HCT116 (cell line): ENCODE data around the gene MYO16. TPM values are rescaled to one million over a fixed set of nuclear protein-coding genes. Genes with fewer than 3 reads are reported as not detected.

Source experiments
- ATAC-seq: fragments of 200-7000 bp; cut with Tn5 transposase; 2 replicates; pipeline ENCODE4 v1.9.1; 2020; ENCODE audit warnings: mild to moderate bottlenecking, moderate library complexity
- BruUV-seq: library from RNA; stranded (reverse); fragments of 400-500 nt; replicated peaks from 2 replicates; lab custom pipeline; 2021; lab: Mats Ljungman, UMichigan
- CTCF ChIA-PET: fragments of 300-600 bp; sonication (Branson Sonifier 250); formaldehyde crosslinking; loops from one replicate; lab custom pipeline; 2021; ENCODE audit warnings: antibody characterized with exemption; lab: Charles Lee
- POLR2A ChIA-PET: fragments of 300-600, 350-600 bp; sonication (Branson Sonifier 250); formaldehyde crosslinking; loops from one replicate; lab custom pipeline; 2021; ENCODE audit warnings: antibody characterized with exemption; lab: Charles Lee
- RAD21 ChIA-PET, 2 experiments: fragments of 300-600 bp; sonication (Branson Sonifier 250); formaldehyde crosslinking; loops; one replicate each; lab custom pipeline; 2023; ENCODE audit warnings: low total read pairs in 2 of 2; ENCODE audit not compliant: uncharacterized antibody in 2 of 2, unreplicated experiment in 2 of 2, low non-redundant PET in 1 of 2; lab: Charles Lee
- DNase-seq: peaks from one replicate; pipeline ENCODE4 v3.0.0-alpha.2; 2010; ENCODE audit warnings: low read depth, low spot score
- H2AFZ ChIP-seq: fragments of 200-600 bp; shearing (Covaris generic), sonication (generic); 2 replicates; pipeline ENCODE4 v1.6.1; 2017; ENCODE audit warnings: low read depth, mixed run types, mixed read lengths, antibody characterized with exemption, low read length; ENCODE audit not compliant: poor library complexity, severe bottlenecking
- H3K27ac ChIP-seq: 2 replicates; pipeline ENCODE4 v1.5.1; 2012; ENCODE audit warnings: low read depth, low read length
- H3K27me3 ChIP-seq: fragments of 200-600 bp; sonication (generic); 2 replicates; pipeline ENCODE4 v1.6.1; 2016; ENCODE audit warnings: mixed run types, low read length, mixed read lengths; ENCODE audit not compliant: insufficient read depth
- H3K36me3 ChIP-seq, 2 experiments: fragments of 200-500 bp in 1 of 2; fragments of 200-600 bp in 1 of 2; sonication (Bioruptor generic) in 1 of 2; sonication (generic) in 1 of 2; 2 replicates each; pipeline versions ENCODE4 v1.5.1 to v1.6.1; 2014 to 2016; ENCODE audit warnings: low read length in 2 of 2, inconsistent platforms in 1 of 2, mixed read lengths in 1 of 2, mixed run types in 1 of 2; ENCODE audit not compliant: insufficient read depth in 2 of 2, control insufficient read depth in 1 of 2
- H3K4me1 ChIP-seq, 2 experiments: fragments of 200-600 bp in 1 of 2; sonication (generic) in 1 of 2; 2 replicates each; pipeline versions ENCODE4 v1.5.1 to v1.6.1; 2012 to 2017; ENCODE audit warnings: low read length in 2 of 2, inconsistent platforms in 1 of 2, mild to moderate bottlenecking in 1 of 2, mixed read lengths in 1 of 2, mixed run types in 1 of 2, moderate library complexity in 1 of 2; ENCODE audit not compliant: insufficient read depth in 2 of 2, control insufficient read depth in 1 of 2
- H3K4me2 ChIP-seq: fragments of 200-600 bp; sonication (generic); 2 replicates; pipeline ENCODE4 v1.6.1; 2017; ENCODE audit warnings: mixed run types, low read length, mixed read lengths
- H3K4me3 ChIP-seq, 2 experiments: fragments of 200-600 bp in 1 of 2; sonication (generic) in 1 of 2; replicated peaks in 1 of 2; 2 replicates each; pipeline ENCODE4 v1.5.1; 2011 to 2016; ENCODE audit warnings: low read length in 2 of 2, control low read depth in 1 of 2, low read depth in 1 of 2, mild to moderate bottlenecking in 1 of 2, mixed read lengths in 1 of 2, mixed run types in 1 of 2
- H3K79me2 ChIP-seq: fragments of 200-600 bp; sonication (generic); 2 replicates; pipeline ENCODE4 v1.6.1; 2017; ENCODE audit warnings: mild to moderate bottlenecking, mixed run types, low read length, moderate library complexity, mixed read lengths; ENCODE audit not compliant: insufficient read depth
- H3K9ac ChIP-seq: fragments of 200-600 bp; sonication (generic); 2 replicates; pipeline ENCODE4 v1.6.1; 2016; ENCODE audit warnings: low read length, mixed read lengths
- H3K9me2 ChIP-seq: fragments of 200-600 bp; sonication (generic), shearing (Covaris generic); 2 replicates; pipeline ENCODE4 v1.6.1; 2017; ENCODE audit warnings: mixed run types, mild to moderate bottlenecking, moderate library complexity; ENCODE audit not compliant: insufficient read depth
- H3K9me3 ChIP-seq, 2 experiments: fragments of 200-500 bp in 1 of 2; fragments of 200-600 bp in 1 of 2; sonication (Bioruptor generic) in 1 of 2; sonication (generic) in 1 of 2; 2 replicates each; pipeline ENCODE4 v1.6.1; 2014 to 2017; ENCODE audit warnings: low read length in 2 of 2, mixed read lengths in 2 of 2, inconsistent platforms in 1 of 2, low read depth in 1 of 2, mild to moderate bottlenecking in 1 of 2, mixed run types in 1 of 2, moderate library complexity in 1 of 2; ENCODE audit not compliant: control insufficient read depth in 1 of 2, insufficient read depth in 1 of 2
- H4K20me1 ChIP-seq: fragments of 200-600 bp; sonication (generic), shearing (Covaris generic); 2 replicates; pipeline ENCODE4 v1.6.1; 2017; ENCODE audit warnings: mixed run types, mild to moderate bottlenecking, moderate library complexity; ENCODE audit not compliant: insufficient read depth
- ATF3 ChIP-seq: IDR thresholded peaks from 2 replicates; pipeline ENCODE4 v1.6.1; 2012
- CBX3 ChIP-seq: IDR thresholded peaks from 2 replicates; pipeline ENCODE4 v1.6.1; 2012; ENCODE audit warnings: low read depth
- CTCF ChIP-seq, 3 experiments: fragments of 200-600 bp in 1 of 3; sonication (generic) in 1 of 3; IDR thresholded peaks in 2 of 3; conservative IDR thresholded peaks in 1 of 3; 2 replicates each; pipeline ENCODE4 v1.5.1; 2012 to 2017; ENCODE audit warnings: low read depth in 2 of 3, low read length in 2 of 3, antibody characterized with exemption in 1 of 3, borderline replicate concordance in 1 of 3, control low read depth in 1 of 3, mild to moderate bottlenecking in 1 of 3, mixed read lengths in 1 of 3, mixed run types in 1 of 3, moderate library complexity in 1 of 3; ENCODE audit not compliant: insufficient read depth in 1 of 3
- EZH2phosphoT487 ChIP-seq: fragments of 200-600 bp; IDR thresholded peaks from 2 replicates; pipeline ENCODE4 v1.6.1; 2018; ENCODE audit warnings: antibody characterized with exemption, borderline replicate concordance
- MAX ChIP-seq: IDR thresholded peaks from 2 replicates; pipeline ENCODE4 v1.6.1; 2012
- REST ChIP-seq: IDR thresholded peaks from 2 replicates; pipeline ENCODE4 v1.6.1; 2012; ENCODE audit warnings: low read depth
- SRF ChIP-seq: IDR thresholded peaks from 2 replicates; pipeline ENCODE4 v1.6.1; 2012; ENCODE audit warnings: low read depth
- YY1 ChIP-seq: IDR thresholded peaks from 2 replicates; pipeline ENCODE4 v1.6.1; 2011; ENCODE audit warnings: low read length, low read depth, moderate library complexity, mild to moderate bottlenecking; ENCODE audit not compliant: insufficient replicate concordance; ENCODE audit errors: extremely low read depth
- ZNF274 ChIP-seq: fragments of 200-500 bp; sonication (Bioruptor generic); IDR thresholded peaks from 2 replicates; pipeline ENCODE4 v1.6.1; 2014; ENCODE audit warnings: mild to moderate bottlenecking, low read depth, low read length, inconsistent platforms
- intact Hi-C: fragments of 100-400 bp; cut with micrococcal nuclease; formaldehyde crosslinking; loops from 2 replicates; pipeline ENCODE4 v1.10.0; 2022
- total RNA-seq: library from RNA; stranded (reverse); gene quantifications from one replicate; pipeline ENCODE4 v1.2.1, GENCODE V29; 2021; ENCODE audit not compliant: unreplicated experiment

MYO16 gene
- total RNA-seq, 1 experiment from 2014 or later: 0.07 TPM

GRCh38 chr13:109055850-109056249, 426.4 kb downstream of the MYO16 start:
- H3K9ac ChIP-seq: no peak overlapping the region
- DNase-seq: no peak
- ChIA-PET RAD21 (no interaction called here), POLR2A (no interaction called here), CTCF (no interaction called here)
- H3K79me2 ChIP-seq: no peaks in the 10 kb centered on the region
- no peaks in the 10 kb centered on the region for H3K27me3 ChIP-seq
- BruUV-seq: no TSS peak
- no peaks in the 10 kb centered on the region for H3K9me3 ChIP-seq
- no peak overlapping the region for H3K27ac ChIP-seq
- intact Hi-C loops: loop anchor here (10.0 kb wide), 1 partner anchor 59 kb away; no protein-coding TSS in a partner anchor
- H2AFZ ChIP-seq: no peak overlapping the region
- TF ChIP-seq CBX3 (no peak), REST (no peak), ZNF274 (no peak), MAX (no peak), SRF (no peak)
- TF ChIP-seq, all 23 proteins: peak for 0
- no peaks in the 10 kb centered on the region for H3K9me2 ChIP-seq
- no peaks in the 10 kb centered on the region for H4K20me1 ChIP-seq
- H3K36me3 ChIP-seq: no peaks in the 10 kb centered on the region
- H3K4me3 ChIP-seq: no peak overlapping the region
- H3K4me2 ChIP-seq: no peak overlapping the region
- no peaks in the 10 kb centered on the region for H3K4me1 ChIP-seq
- ATAC-seq: no peak

- ATAC-seq (no peak), DNase-seq (no peak)
- Histone ChIP-seq H3K27ac (no peak overlapping the region), H3K9ac (no peak overlapping the region), H3K9me2 (no peaks in the 10 kb centered on the region), H4K20me1 (no peaks in the 10 kb centered on the region), H2AFZ (no peak overlapping the region), H3K4me2 (no peak overlapping the region), H3K36me3 (no peaks in the 10 kb centered on the region), H3K9me3 (no peaks in the 10 kb centered on the region), H3K4me1 (no peaks in the 10 kb centered on the region), H3K79me2 (no peaks in the 10 kb centered on the region), H3K4me3 (no peak overlapping the region), H3K27me3 (no peaks in the 10 kb centered on the region)
- ChIA-PET RAD21 (no interaction called here), POLR2A (no interaction called here), CTCF (no interaction called here)
- intact Hi-C loops: loop anchor here (10.0 kb wide), 1 partner anchor 57 kb away; no protein-coding TSS in a partner anchor
- BruUV-seq: no TSS peak
- TF ChIP-seq YY1 (no peak), REST (no peak), ATF3 (no peak), CTCF (IDR thresholded peaks at IDR 0.05 in 2 of 3, conservative IDR thresholded peaks at IDR 0.05 in 1 of 3; ENCODE audit: borderline replicate concordance in 1 of 3, insufficient read depth in 1 of 3, low read depth in 2 of 3, low read length in 2 of 3) (no peak), EZH2phosphoT487 (no peak)
Measured at GRCh38 chr13:109058087-109058486, 428.7 kb downstream of the MYO16 start.
